Stimulated activated naive CD8-positive, alpha-beta T cell treated with anti-CD3 and anti-CD28 coated beads, Interleukin-15, amount 100 ng/mL, for 72 hours (primary cell): Measurements from ENCODE around the gene COX5B.
"Not testable (repeated sequence)": the region's sequence is repeated elsewhere in the genome, so short reads cannot be mapped to it uniquely, and the experiment has no call there.

Experiments
- ATAC-seq: fragments of 150-1000 bp; cut with Tn5 transposase; 2 replicates; pipeline ENCODE4 v1.10.0; 2021; ENCODE audit warnings: mild to moderate bottlenecking, moderate library complexity
- DNase-seq, 2 donors: peaks; one replicate each; pipeline ENCODE4 v3.0.0; 2021 to 2022
- H3K27ac Mint-ChIP-seq, 2 donors: one replicate each; pipeline ENCODE4 v1.8.0; 2022; ENCODE audit warnings: mild to moderate bottlenecking in 2 of 2, mixed read lengths in 2 of 2, moderate library complexity in 2 of 2
- H3K27me3 Mint-ChIP-seq: one replicate; pipeline ENCODE4 v1.8.0; 2022; ENCODE audit warnings: mixed read lengths
- H3K4me1 Mint-ChIP-seq: one replicate; pipeline ENCODE4 v1.8.0; 2022; ENCODE audit warnings: mild to moderate bottlenecking, mixed read lengths
- H3K4me3 Mint-ChIP-seq, 2 donors: one replicate each; pipeline ENCODE4 v1.8.0; 2022; ENCODE audit warnings: mild to moderate bottlenecking in 2 of 2, mixed read lengths in 2 of 2, moderate library complexity in 1 of 2
- H3K9me3 Mint-ChIP-seq, 2 donors: one replicate each; pipeline ENCODE4 v1.8.0; 2022; ENCODE audit warnings: mixed read lengths in 2 of 2

The COX5B gene

DNA sequence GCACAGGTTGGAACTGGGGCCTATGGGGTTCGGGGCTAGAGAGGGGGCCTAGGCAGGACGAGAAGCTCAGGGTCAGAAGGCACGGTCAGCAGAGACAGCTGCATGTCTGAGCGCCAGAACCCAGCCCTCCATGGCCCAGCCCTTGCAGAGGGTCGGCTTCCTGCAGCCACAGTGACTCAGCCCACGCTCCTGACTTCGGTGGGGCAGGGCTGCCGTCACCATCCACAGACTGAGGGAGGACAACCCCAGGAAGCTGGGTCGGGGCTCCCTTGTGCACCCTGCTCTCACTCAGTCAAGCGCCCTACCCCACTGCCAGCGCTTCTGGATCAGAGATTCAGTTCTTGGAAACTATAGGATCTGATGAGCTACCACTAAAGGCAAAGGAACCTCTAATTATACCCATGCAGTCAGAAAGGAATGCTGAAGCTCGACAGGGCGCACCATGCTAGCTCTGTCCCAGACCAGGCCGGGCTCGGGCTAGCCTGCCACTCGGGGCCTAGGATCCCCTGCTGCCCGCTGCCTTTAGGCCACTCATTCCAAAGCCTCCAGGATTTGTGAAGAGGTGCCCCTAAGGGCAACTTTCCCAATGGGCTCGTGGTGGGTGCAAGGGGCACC, 15.0 kb downstream of the COX5B start:
- H3K9me3 Mint-ChIP-seq = no peaks in the 10 kb centered on the region
- DNase-seq = no peak
- H3K27me3 Mint-ChIP-seq = no peaks in the 10 kb centered on the region
- ATAC-seq = no peak
- no peak overlapping the region for H3K27ac Mint-ChIP-seq
- peaks cover 44% of the 10 kb centered on the region for H3K4me1 Mint-ChIP-seq
- peak overlapping the region; percentile 90 to 93 for H3K4me3 Mint-ChIP-seq

DNA sequence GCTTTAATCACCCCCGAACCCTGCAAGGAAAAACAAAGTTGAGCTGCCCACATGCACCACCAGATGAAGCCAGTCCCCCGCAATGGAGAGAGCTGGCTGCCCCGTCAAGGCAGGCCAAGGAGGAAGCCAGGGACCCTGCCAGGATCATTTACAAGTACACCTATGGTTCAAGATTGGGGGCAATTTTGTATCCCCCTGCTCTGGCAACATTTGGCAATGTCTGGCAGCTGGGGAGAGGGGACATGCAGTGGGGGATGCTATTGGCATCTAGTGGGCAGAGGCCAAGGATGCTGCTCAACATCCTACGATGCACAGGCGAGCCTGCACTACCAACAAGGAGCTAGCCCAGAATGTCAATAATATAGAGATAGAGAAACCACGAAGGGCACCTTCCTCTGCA, 16.1 kb downstream of the COX5B start:
- DNase-seq (no peak), ATAC-seq (no peak)
- Mint-ChIP-seq H3K27ac (peak overlapping the region in 1 of 2 donors; percentile 81), H3K9me3 (no peaks in the 10 kb centered on the region), H3K4me3 (peak overlapping the region; percentile 90 to 93), H3K4me1 (peaks cover 39% of the 10 kb centered on the region), H3K27me3 (no peaks in the 10 kb centered on the region)

DNA sequence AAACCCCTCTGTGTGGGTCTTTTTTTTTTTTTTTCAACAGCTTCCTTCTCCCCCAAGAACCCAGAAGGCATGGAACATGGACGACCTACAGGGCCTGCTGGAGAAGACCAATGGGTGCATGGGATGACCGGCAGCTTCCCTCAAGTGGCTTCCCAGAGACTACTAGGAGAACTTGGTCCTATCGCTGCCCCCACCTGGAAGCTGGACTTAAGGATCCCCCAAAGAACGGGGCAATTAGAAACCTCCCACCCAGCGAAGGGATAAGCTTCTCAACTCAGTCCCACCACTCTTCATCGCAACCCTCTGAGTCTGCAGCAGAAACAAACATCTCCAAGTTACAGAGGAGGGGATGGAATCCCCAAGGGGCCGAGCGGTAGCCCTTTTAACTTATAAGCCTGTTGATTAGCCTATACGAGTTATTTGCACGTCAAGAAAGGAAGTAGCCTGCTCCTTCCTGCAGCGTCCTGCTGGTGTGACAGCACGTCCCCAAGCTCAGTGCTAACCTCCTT, 16.6 kb downstream of the COX5B start:
- Mint-ChIP-seq H3K27ac (peak overlapping the region; percentile 97 to 99), H3K4me1 (peaks cover 39% of the 10 kb centered on the region), H3K4me3 (peak overlapping the region; percentile 90 to 93), H3K27me3 (no peaks in the 10 kb centered on the region), H3K9me3 (no peaks in the 10 kb centered on the region)
- DNase-seq = no peak
- no peak for ATAC-seq

DNA sequence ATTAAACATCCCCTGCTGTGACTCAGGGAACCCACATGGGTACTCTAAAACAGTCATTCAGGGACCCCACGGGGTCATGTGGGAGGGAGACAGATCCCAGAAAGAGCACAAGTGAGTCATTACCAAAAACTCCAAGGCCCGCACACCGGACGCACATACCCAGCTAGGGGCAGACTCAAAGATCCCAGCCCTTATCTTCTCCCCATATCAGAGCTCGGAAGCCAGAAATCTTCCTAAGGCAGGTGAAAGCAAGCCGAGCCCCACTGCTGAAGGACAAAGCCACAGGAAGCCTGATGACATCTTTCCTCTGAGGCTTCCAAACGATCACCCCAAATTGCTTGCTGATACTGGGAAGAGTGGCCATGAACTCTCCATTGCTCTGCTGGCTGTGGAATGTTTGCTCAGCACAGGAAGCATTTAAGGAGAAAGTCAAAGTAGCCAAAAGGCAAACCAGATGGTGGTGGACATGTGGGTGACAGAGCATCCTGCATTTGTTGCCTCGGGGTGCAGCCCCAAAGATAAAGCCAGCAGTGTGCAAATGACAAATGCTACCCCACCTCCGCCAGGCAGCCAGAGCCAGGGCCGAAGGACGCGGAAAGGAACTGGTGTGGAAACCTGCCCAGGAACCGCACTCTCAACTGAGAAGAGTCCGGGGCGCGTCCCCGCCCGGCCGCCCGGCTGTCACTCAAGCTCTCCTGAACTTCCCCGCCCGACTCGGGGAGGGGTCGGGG, 17.2 kb downstream of the COX5B start:
- Mint-ChIP-seq H3K4me1 (peaks cover 40% of the 10 kb centered on the region), H3K27ac (peak overlapping the region; percentile 97 to 99), H3K4me3 (peak overlapping the region; percentile 90 to 93), H3K9me3 (no peaks in the 10 kb centered on the region), H3K27me3 (no peaks in the 10 kb centered on the region)
- ATAC-seq (peak; percentile 83), DNase-seq (peak; percentile 80 to 91)

DNA sequence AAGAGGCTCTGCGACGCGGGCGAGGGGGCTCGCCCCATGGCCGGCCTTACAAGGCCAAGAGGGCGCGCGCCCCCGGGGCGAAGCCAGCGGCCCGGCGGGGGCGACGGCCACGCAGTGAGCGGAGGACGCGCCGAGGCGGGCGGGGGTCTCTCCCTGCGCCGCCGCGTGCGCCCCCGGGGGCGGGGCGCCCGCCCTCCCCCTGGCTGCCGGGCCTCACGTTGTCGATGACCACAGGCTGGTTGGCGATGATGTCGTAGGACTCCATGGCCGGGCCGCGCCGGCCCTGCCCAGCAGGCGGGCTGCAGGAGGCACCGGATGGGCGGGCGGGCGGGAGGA, 17.7 kb downstream of the COX5B start:
- peaks cover 44% of the 10 kb centered on the region for H3K4me1 Mint-ChIP-seq
- peak; percentile 29 for ATAC-seq
- H3K4me3 Mint-ChIP-seq = peak overlapping the region; percentile 90 to 93
- peak overlapping the region; percentile 97 to 99 for H3K27ac Mint-ChIP-seq
- no peaks in the 10 kb centered on the region for H3K27me3 Mint-ChIP-seq
- DNase-seq = no peak
- no peaks in the 10 kb centered on the region for H3K9me3 Mint-ChIP-seq

DNA sequence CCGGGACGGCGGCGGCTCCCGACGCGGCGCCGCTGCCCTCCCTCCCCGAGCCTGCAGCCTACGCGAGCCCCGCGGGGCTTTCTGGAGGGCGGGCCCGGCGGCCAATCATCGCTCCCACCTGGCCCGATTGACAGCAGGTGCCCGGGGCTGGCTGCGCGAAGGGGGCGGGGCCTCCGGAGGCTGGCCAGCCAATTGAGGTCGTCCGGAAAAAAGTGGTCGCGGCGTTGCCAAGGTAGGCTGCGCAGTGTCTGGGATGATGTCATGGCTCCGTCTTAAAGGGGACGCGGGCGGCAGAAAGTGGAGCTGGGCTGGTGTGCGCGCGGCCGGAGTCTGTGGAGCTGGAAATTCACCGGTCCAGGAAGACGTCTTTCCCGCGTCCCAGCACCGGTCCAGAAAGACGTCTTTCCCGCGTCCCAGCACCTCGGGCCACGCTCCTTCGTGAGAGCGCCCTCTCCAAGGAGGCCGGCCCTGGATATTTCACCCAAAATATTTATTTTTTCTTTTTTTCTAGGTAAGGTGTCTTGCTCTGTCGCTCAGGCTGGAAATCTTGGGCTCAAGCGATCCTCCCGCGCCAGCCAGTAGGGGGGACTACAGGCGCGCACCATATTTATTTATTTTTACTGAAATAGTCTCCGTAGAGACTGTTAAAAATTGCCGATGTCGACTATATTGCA, 18.2 kb downstream of the COX5B start, which contains the start of gene ACTR1B:
TSS of gene ACTR1B (minus strand) at position 83 of the 674 bp plus-strand sequence. CDS start 154 bp downstream, outside the sequence.
- H3K4me1 Mint-ChIP-seq = peaks cover 44% of the 10 kb centered on the region
- peak; percentile 99 for DNase-seq
- ATAC-seq = peak; percentile 81
- no peaks in the 10 kb centered on the region for H3K27me3 Mint-ChIP-seq
- peak within 1 kb of the TSS; percentile 98 to 99 for H3K27ac Mint-ChIP-seq
- peak within 1 kb of the TSS; percentile 91 to 93 for H3K4me3 Mint-ChIP-seq
- no peaks in the 10 kb centered on the region for H3K9me3 Mint-ChIP-seq

DNA sequence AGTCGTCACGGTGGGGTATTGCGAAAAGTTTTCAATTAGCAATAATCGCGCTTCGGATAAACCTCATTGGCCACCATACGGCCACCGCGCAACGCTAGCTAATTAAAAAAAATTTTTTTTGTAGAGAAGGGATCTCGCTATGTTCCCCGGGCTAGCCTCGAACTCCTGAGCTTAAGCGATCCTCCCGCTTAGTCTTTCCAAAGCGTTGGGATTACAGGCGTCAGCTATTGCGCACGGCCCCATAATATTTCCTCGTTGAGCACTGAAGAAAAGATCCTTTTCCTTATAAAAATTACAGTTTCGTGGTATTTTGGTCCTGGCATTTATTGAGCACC, 18.7 kb downstream of the COX5B start:
- H3K4me1 Mint-ChIP-seq = peaks cover 43% of the 10 kb centered on the region
- H3K9me3 Mint-ChIP-seq = no peaks in the 10 kb centered on the region
- H3K27ac Mint-ChIP-seq = peak overlapping the region; percentile 94 to 98
- no peak for ATAC-seq
- peak overlapping the region; percentile 83 to 91 for H3K4me3 Mint-ChIP-seq
- H3K27me3 Mint-ChIP-seq = no peaks in the 10 kb centered on the region
- DNase-seq = no peak

DNA sequence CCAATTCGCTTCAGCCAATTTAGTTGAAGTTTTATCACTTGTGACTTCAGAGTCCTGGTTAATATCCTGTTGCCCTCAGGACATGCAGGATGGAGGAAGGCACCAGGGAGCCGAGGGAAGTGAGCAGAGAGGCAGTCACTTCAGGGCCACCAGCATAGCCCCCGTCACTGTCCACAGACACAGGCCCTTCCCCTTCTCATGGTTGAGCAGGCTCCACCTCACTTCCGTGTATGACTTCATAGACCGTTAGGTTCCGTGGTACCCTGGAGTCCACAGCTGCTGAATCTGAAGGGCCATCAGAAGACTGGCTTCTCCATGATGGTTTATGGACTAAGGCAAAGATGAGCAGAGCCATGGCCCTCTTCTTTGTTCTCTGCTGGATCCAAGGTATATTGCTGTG, 23.6 kb downstream of the COX5B start, which contains the start of gene C2orf92:
TSS of gene C2orf92 (plus strand) at position 266 of the 400 bp plus-strand sequence. CDS start at position 342, 76 bp downstream.
- no peak within 1 kb of the TSS for H3K27ac Mint-ChIP-seq
- no peaks in the 10 kb centered on the region for H3K27me3 Mint-ChIP-seq
- ATAC-seq (no peak), DNase-seq (no peak)
- peaks cover 34% of the 10 kb centered on the region for H3K4me1 Mint-ChIP-seq
- no peak within 1 kb of the TSS for H3K4me3 Mint-ChIP-seq
- H3K9me3 Mint-ChIP-seq = no peaks in the 10 kb centered on the region

DNA sequence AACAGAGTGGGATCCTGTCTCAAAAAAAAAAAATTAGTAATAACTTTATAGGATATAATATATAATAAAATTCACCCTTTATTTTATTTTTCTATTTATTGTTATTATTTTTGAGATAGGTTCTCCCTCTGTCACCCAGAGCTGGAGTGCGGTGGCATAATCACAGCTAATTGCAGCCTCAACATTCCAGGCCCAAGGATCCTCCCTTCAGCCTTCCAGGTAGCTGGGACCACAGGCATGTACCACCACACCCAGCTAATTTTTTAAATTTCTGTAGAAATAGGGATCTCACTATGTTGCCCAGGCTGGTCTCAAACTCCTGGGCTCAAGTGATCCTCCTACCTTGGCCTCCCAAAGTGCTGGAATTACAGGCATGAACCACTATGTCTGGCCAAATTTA, 24.6 kb downstream of the COX5B start:
- peaks cover 34% of the 10 kb centered on the region for H3K4me1 Mint-ChIP-seq
- no peaks in the 10 kb centered on the region for H3K27me3 Mint-ChIP-seq
- H3K4me3 Mint-ChIP-seq = no peak overlapping the region
- DNase-seq (no peak), ATAC-seq (no peak)
- H3K27ac Mint-ChIP-seq = no peak overlapping the region
- no peaks in the 10 kb centered on the region for H3K9me3 Mint-ChIP-seq

DNA sequence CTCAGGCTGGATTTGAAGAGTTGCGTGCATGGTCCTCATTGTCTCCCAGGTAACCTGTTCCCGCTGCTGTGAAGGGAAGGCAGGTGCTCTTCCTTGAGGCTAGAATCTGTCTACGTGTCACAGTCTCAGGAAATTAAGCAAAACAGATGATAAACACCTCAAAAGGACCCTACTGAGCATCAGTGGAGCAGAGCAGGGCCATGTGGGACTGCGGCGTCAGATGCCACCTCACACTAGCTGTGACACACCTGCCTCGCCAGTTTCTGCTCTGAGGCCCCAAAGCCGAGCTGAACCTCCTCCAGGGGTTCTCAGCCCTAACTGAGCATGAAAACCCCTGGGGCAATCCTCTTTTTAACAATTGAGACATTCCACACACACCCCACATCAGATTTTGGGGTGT, 25.7 kb downstream of the COX5B start:
- H3K4me3 Mint-ChIP-seq = no peak overlapping the region
- DNase-seq = no peak
- no peaks in the 10 kb centered on the region for H3K27me3 Mint-ChIP-seq
- H3K9me3 Mint-ChIP-seq = no peaks in the 10 kb centered on the region
- ATAC-seq = no peak
- H3K4me1 Mint-ChIP-seq = peaks cover 45% of the 10 kb centered on the region
- no peak overlapping the region for H3K27ac Mint-ChIP-seq

DNA sequence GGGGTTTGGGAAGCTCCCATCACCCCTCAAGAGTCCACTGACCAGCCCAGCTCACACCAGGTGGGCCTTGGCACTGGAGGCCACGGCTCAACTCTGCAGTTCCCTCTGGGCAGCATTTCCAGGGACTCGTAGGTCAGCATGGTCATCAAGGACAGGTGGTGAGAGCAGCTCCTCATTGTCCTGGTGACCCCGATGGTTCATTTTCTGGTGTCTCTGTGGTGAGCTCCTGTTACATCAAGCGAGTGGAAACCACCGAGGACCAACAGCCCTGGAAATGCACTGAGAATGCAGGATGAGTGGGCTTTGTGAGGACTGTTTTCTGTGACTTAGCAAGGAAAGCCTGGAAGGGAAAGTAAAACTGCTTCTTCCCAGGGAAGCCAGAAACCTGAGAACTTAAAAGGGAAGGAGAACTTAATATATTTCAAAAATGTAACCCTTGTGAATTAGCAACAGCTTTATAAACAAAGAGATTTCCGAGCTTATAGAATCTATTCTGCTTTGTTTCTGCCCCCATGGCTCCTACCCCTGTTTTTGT, 26.8 kb downstream of the COX5B start:
- peaks cover 53% of the 10 kb centered on the region for H3K4me1 Mint-ChIP-seq
- H3K27ac Mint-ChIP-seq = peak overlapping the region; percentile 89 to 98
- not testable (repeated sequence) for DNase-seq, H3K27me3 Mint-ChIP-seq, H3K9me3 Mint-ChIP-seq, ATAC-seq
- peak overlapping the region; percentile 65 to 73 for H3K4me3 Mint-ChIP-seq

DNA sequence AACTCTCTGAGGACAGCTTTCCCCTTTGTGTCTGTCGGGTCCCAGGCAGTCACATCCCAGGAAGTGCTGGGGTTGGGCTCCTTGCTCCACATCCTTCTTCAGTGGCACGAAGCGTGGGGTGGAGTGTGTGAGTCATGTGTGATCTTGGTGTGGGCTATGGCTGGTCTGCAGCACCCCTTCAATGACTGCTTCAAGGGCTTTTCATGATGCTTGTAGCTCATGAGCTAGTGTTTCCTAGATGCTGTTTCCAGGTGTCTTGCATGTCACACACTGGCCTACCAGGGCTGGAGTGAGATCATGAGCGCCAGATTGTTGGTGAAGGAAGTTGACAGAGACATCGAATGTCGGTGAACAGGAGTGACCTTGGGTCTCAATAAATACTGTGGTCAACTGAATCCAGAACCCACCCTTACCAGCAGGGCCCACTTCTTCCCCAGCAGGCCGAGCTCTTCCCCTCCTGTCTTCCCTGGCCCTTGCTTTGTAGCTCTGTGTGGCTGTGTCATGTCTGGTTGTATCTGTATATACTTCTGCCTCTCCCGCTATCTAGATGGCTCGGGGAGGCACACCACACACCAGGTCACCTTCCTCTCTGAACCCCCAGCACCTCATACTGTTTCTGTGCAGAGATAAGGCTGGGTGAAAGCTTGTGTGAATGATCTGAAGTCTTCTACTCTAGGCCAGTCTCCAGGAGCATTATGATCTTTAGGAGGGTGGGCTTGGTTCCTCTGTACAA, 27.5 kb downstream of the COX5B start:
- ATAC-seq (peak; percentile 78), DNase-seq (peak; percentile 23 to 57)
- Mint-ChIP-seq H3K27me3 (no peaks in the 10 kb centered on the region), H3K4me3 (peak overlapping the region; percentile 66 to 73), H3K27ac (peak overlapping the region; percentile 69 to 98), H3K4me1 (peaks cover 55% of the 10 kb centered on the region), H3K9me3 (no peaks in the 10 kb centered on the region)

DNA sequence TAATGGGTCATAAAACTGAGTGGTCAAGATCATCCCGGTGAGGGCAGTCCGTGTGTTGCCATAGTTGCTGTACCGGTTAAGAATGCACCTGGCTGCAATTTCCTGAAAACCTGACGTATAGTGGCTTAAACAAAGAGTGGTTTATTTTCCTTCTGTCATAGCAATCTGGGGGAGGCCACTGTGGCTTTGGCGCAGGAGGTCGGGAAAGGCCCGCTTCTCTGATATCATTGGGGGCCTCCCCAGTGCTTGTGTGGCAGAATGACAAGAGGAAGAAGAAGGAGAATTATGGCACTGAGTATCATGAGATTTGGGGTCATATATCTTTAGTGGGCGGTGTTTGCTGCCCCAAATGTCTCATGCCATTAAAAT, 28.0 kb downstream of the COX5B start:
- Mint-ChIP-seq H3K4me3 (peak overlapping the region; percentile 66 to 73), H3K9me3 (no peaks in the 10 kb centered on the region), H3K4me1 (peaks cover 55% of the 10 kb centered on the region), H3K27ac (peak overlapping the region; percentile 69 to 98), H3K27me3 (no peaks in the 10 kb centered on the region)
- ATAC-seq = peak; percentile 88
- DNase-seq = peak; percentile 39 to 81

DNA sequence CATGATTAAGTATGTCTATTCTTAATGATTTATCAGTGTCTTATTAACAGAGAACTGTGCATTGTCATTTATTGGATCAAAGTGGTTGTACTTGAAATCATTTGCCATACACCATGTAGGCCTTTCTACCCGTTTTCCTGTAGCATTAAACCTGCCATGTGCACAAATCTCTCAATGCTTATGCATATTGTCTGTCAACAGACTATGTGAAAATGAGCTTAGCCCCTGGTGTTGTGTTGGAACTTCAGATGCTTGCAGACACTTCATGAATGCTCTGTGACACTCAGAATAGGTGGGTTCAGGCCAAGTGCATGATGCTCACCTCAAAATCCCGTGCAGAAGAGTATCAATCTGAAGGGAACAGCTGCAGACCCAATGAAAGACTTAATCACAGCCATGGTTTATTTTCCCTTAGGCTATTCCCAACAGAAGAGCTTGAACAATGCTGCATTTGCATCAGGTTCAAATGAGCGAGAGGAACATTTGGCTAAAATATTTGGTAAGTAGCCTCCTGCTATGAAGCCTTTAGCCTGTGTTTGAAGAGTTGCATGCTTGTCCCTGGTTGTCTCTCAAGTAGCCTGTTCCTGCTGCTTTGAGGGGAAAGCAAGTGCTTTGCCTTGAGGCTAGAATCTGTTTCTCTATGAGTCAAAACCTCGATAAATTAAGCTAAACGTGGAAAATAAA, 29.7 kb downstream of the COX5B start:
- H3K27ac Mint-ChIP-seq = no peak overlapping the region
- peaks cover 55% of the 10 kb centered on the region for H3K4me1 Mint-ChIP-seq
- no peak overlapping the region for H3K4me3 Mint-ChIP-seq
- no peaks in the 10 kb centered on the region for H3K27me3 Mint-ChIP-seq
- ATAC-seq (no peak), DNase-seq (no peak)
- no peaks in the 10 kb centered on the region for H3K9me3 Mint-ChIP-seq

DNA sequence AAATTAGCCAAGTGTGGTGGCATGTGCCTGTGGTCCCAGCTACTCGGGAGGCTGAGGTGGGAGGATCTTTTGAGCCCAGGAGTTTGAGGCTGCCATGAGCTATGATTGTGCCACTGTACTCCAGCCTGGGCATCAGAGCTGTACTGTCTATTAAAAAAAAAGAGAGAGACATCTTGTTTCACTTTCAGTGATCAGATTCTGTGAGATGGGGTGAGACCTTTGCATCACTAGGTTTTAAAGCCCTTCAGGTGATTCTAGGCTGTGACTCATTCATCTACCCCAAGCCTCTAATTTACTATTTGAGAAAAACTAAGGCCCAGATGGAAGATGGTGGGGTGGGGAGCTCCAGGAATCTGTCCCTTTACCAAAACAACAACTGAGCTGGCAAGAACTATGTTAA, 30.8 kb downstream of the COX5B start:
- Mint-ChIP-seq H3K4me3 (peak overlapping the region; percentile 11 to 32), H3K27ac (no peak overlapping the region), H3K4me1 (peaks cover 55% of the 10 kb centered on the region), H3K9me3 (no peaks in the 10 kb centered on the region), H3K27me3 (no peaks in the 10 kb centered on the region)
- DNase-seq = no peak
- peak; percentile 70 for ATAC-seq
